NCI-H1092 treated with DMSO at 0.1 percent for 48 hours (cell line): Measurements from ENCODE around the gene EPHB3.

ENCODE experiments used
- DNase-seq: peaks from one replicate; lab custom pipeline; 2025; lab: John Stamatoyannopoulos, UW

Gene EPHB3

GRCh38 chr3:184561061-184561912 is at the start of gene EPHB3:
EPHB3 (plus strand) TSS chr3:184561785; CDS start chr3:184562236, 451 bp downstream.
- DNase-seq, result peak; percentile 99

- no peak for DNase-seq
Measured at GRCh38 chr3:184512621-184513020, 49.0 kb upstream of the EPHB3 start.

GRCh38 chr3:184513276-184514170 is 48.1 kb upstream of the EPHB3 start:
- peak; percentile 78 for DNase-seq

- DNase-seq, result no peak
Measured at GRCh38 chr3:184514171-184514490, 47.5 kb upstream of the EPHB3 start.

GRCh38 chr3:184523825-184524615 is 37.6 kb upstream of the EPHB3 start:
- DNase-seq, result no peak

- no peak for DNase-seq
Measured at GRCh38 chr3:184524981-184525336, 36.6 kb upstream of the EPHB3 start.

GRCh38 chr3:184525337-184526087 is 36.1 kb upstream of the EPHB3 start:
- DNase-seq, result no peak

GRCh38 chr3:184526088-184526433 is 35.5 kb upstream of the EPHB3 start:
- no peak for DNase-seq

GRCh38 chr3:184531626-184532280 is 29.8 kb upstream of the EPHB3 start:
- DNase-seq, result no peak

- no peak for DNase-seq
Measured at GRCh38 chr3:184532940-184533732, 28.4 kb upstream of the EPHB3 start.

- DNase-seq, result no peak
Measured at GRCh38 chr3:184537885-184538665, 23.5 kb upstream of the EPHB3 start.

- DNase-seq, result no peak
Measured at GRCh38 chr3:184538666-184539431, 22.7 kb upstream of the EPHB3 start.

- DNase-seq, result no peak
Measured at GRCh38 chr3:184539801-184540435, 21.7 kb upstream of the EPHB3 start.

- peak; percentile 54 for DNase-seq
Measured at GRCh38 chr3:184540777-184541681, 20.6 kb upstream of the EPHB3 start.

GRCh38 chr3:184541886-184542562 is 19.6 kb upstream of the EPHB3 start:
- DNase-seq, result no peak

- DNase-seq, result no peak
Measured at GRCh38 chr3:184542577-184542976, 19.0 kb upstream of the EPHB3 start.

GRCh38 chr3:184543256-184543655 is 18.3 kb upstream of the EPHB3 start:
- DNase-seq, result no peak
